Spleen (tissue), 7 donors: ENCODE measurements around the gene STEAP3.

ENCODE experiments used
- CTCF ChIP-seq, 11 experiments: fragments of 200-600 bp in 7 of 11; fragments of 450-650 bp in 4 of 11; sonication (generic) in 4 of 11; IDR thresholded peaks in 8 of 11; conservative IDR thresholded peaks in 3 of 11; 1 replicate in 7 of 11; 2 replicates in 4 of 11; pipeline versions ENCODE4 v1.4.0 to v1.8.0; 2016 to 2021; ENCODE audit warnings: antibody characterized with exemption in 11 of 11, inconsistent platforms in 4 of 11, mild to moderate bottlenecking in 1 of 11
- POLR2A ChIP-seq, 3 donors: fragments of 450-650 bp; IDR thresholded peaks; one replicate each; pipeline ENCODE4 v1.5.1; 2017; ENCODE audit warnings: antibody characterized with exemption in 3 of 3, mild to moderate bottlenecking in 1 of 3
- POLR2AphosphoS5 ChIP-seq, 3 donors: sonication (generic); formaldehyde crosslinking; IDR thresholded peaks; one replicate each; pipeline ENCODE4 v1.5.1; 2017; ENCODE audit warnings: antibody characterized with exemption in 3 of 3
- donor health status: DM: no; HTN: no; CAD: no; lungs with moderate emphysema.
- donor health status: DM: no; HTN: no; CAD: no.
- donor health status: DM: no; HTN: no; CAD: no.

DNA sequence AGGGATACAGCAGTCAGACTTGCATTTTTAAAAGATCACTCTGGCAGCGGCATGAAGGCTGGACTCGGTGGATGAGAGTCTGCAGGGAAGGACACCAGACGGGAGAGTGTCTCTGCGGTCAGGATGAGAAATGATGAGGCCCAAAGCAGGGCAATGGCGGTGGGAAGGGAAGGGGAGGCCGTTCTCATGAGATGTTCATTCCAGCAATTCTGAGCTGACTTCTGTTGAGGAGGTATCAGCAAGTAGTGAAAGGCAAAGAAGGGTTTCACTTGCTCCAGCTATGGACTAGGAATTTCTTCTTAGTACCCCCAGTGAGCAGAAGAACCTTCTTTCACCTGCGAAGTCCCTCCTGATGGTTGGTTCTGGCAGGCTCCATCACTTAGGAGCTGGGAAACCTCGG, 63.0 kb downstream of the STEAP3 start:
- TF ChIP-seq CTCF (IDR thresholded peaks at IDR 0.05 in 8 of 11, conservative IDR thresholded peaks at IDR 0.05 in 3 of 11) (no peak), POLR2AphosphoS5 (IDR thresholded peaks at IDR 0.05) (no peak), POLR2A (IDR thresholded peaks at IDR 0.05) (no peak)
